MM.1S (cell line): Measurements from ENCODE around the gene PSMA7.

ENCODE experiments used
- CTCF ChIP-seq: fragments of 300-600 bp; sonication (generic); IDR thresholded peaks from 2 replicates; pipeline ENCODE4 v1.5.1; 2016; ENCODE audit warnings: antibody characterized with exemption, low read length, mixed read lengths
- EZH2 ChIP-seq: fragments of 300-600 bp; sonication (generic); optimal IDR thresholded peaks from 2 replicates; pipeline ENCODE3; 2017; ENCODE audit warnings: low read depth, mild to moderate bottlenecking, antibody characterized with exemption, low read length, mixed read lengths

GRCh38 chr20:62165762-62166399, 22.7 kb upstream of the PSMA7 start:
- no peak for TF ChIP-seq CTCF
- TF ChIP-seq EZH2, result no peak
